Mesodermal cell (in vitro differentiated cells): ENCODE measurements around the gene LAMTOR5.
A peak's percentile ranks its signal among the peaks of the same experiment; 100 is the strongest.

Experiments
- H3K27ac ChIP-seq: 2 replicates; pipeline ENCODE4 v1.7.0; 2013; ENCODE audit warnings: mild to moderate bottlenecking, low read depth, low read length, moderate library complexity; ENCODE audit not compliant: severe bottlenecking
- H3K36me3 ChIP-seq: 2 replicates; pipeline ENCODE4 v1.7.1; 2013; ENCODE audit warnings: mild to moderate bottlenecking, low read length, moderate library complexity; ENCODE audit not compliant: control insufficient read depth, insufficient read depth
- H3K4me1 ChIP-seq: one replicate; pipeline ENCODE4 v1.7.1; 2013; ENCODE audit warnings: mild to moderate bottlenecking, low read length; ENCODE audit not compliant: insufficient read depth, control insufficient read depth, poor library complexity, severe bottlenecking
- H3K4me3 ChIP-seq: 2 replicates; pipeline ENCODE4 v1.7.0; 2013; ENCODE audit warnings: low read length, control low read depth, mild to moderate bottlenecking; ENCODE audit not compliant: insufficient read depth, poor library complexity, severe bottlenecking; ENCODE audit errors: extremely low read depth
- H3K9me3 ChIP-seq: 2 replicates; pipeline ENCODE4 v1.7.1; 2013; ENCODE audit warnings: mild to moderate bottlenecking, low read length, moderate library complexity; ENCODE audit not compliant: control insufficient read depth
- WGBS, 2 experiments: methylation state at CpG; one replicate each; pipeline ENCODE4 v1.1.5; 2013; ENCODE audit warnings: missing lambda C conversion rate in 2 of 2; ENCODE audit not compliant: insufficient coverage in 2 of 2; 5-methylcytosine and 5-hydroxymethylcytosine counted together

Gene LAMTOR5

GRCh38 chr1:110390096-110390495, 17.4 kb downstream of the LAMTOR5 start:
- H3K4me1 ChIP-seq = peaks cover 26% of the 10 kb centered on the region
- peak overlapping the region; percentile 74 for H3K27ac ChIP-seq
- peaks cover 18% of the 10 kb centered on the region for H3K36me3 ChIP-seq
- H3K4me3 ChIP-seq = no peak overlapping the region
- no peaks in the 10 kb centered on the region for H3K9me3 ChIP-seq
- WGBS, 2 experiments = 70 to 94% methylated on average over 3 of the region's 6 CpGs

GRCh38 chr1:110387048-110387754, 20.3 kb downstream of the LAMTOR5 start:
- no peak overlapping the region for H3K4me3 ChIP-seq
- H3K36me3 ChIP-seq = peaks cover 29% of the 10 kb centered on the region
- no peaks in the 10 kb centered on the region for H3K9me3 ChIP-seq
- no CpG with 5 or more reads among the region's 1 CpG for WGBS, 2 experiments
- peaks cover 17% of the 10 kb centered on the region for H3K4me1 ChIP-seq
- no peak overlapping the region for H3K27ac ChIP-seq

GRCh38 chr1:110385369-110385768, 22.1 kb downstream of the LAMTOR5 start:
- no CpG with 5 or more reads among the region's 1 CpG for WGBS, 2 experiments
- Histone ChIP-seq H3K4me3 (no peak overlapping the region), H3K27ac (no peak overlapping the region), H3K36me3 (peaks cover 34% of the 10 kb centered on the region), H3K9me3 (no peaks in the 10 kb centered on the region), H3K4me1 (peaks cover 5% of the 10 kb centered on the region)

- Histone ChIP-seq H3K9me3 (no peaks in the 10 kb centered on the region), H3K36me3 (peaks cover 34% of the 10 kb centered on the region), H3K4me3 (no peak overlapping the region), H3K4me1 (no peaks in the 10 kb centered on the region), H3K27ac (no peak overlapping the region)
- 95 to 100% methylated on average over 11 of the region's 19 CpGs for WGBS, 2 experiments
Measured at GRCh38 chr1:110384581-110385321, 22.7 kb downstream of the LAMTOR5 start.

- 100% methylated on average over 2 of the region's 5 CpGs for WGBS, 2 experiments
- Histone ChIP-seq H3K9me3 (no peaks in the 10 kb centered on the region), H3K36me3 (peaks cover 44% of the 10 kb centered on the region), H3K27ac (no peak overlapping the region), H3K4me1 (no peaks in the 10 kb centered on the region), H3K4me3 (no peak overlapping the region)
Measured at GRCh38 chr1:110383251-110383990, 24.1 kb downstream of the LAMTOR5 start.

GRCh38 chr1:110380672-110381283, 26.7 kb downstream of the LAMTOR5 start:
- H3K4me3 ChIP-seq = no peak overlapping the region
- no peak overlapping the region for H3K27ac ChIP-seq
- no peaks in the 10 kb centered on the region for H3K4me1 ChIP-seq
- H3K36me3 ChIP-seq = peaks cover 52% of the 10 kb centered on the region
- no peaks in the 10 kb centered on the region for H3K9me3 ChIP-seq
- 93 to 96% methylated on average over 4 to 7 of the region's 10 CpGs for WGBS, 2 experiments

- H3K4me3 ChIP-seq = no peak overlapping the region
- H3K36me3 ChIP-seq = peaks cover 69% of the 10 kb centered on the region
- no peaks in the 10 kb centered on the region for H3K9me3 ChIP-seq
- no peak overlapping the region for H3K27ac ChIP-seq
- WGBS, 2 experiments = no CpG with 5 or more reads among the region's 1 CpG
- H3K4me1 ChIP-seq = no peaks in the 10 kb centered on the region
Measured at GRCh38 chr1:110375490-110375889, 32.0 kb downstream of the LAMTOR5 start.

GRCh38 chr1:110370827-110371226, 36.7 kb downstream of the LAMTOR5 start:
- H3K9me3 ChIP-seq = no peaks in the 10 kb centered on the region
- WGBS, 2 experiments = no CpG with 5 or more reads among the region's 1 CpG
- H3K4me3 ChIP-seq = no peak overlapping the region
- no peak overlapping the region for H3K27ac ChIP-seq
- H3K4me1 ChIP-seq = no peaks in the 10 kb centered on the region
- peaks cover 55% of the 10 kb centered on the region for H3K36me3 ChIP-seq

- Histone ChIP-seq H3K36me3 (peaks cover 53% of the 10 kb centered on the region), H3K4me3 (no peak overlapping the region), H3K27ac (no peak overlapping the region), H3K9me3 (no peaks in the 10 kb centered on the region), H3K4me1 (no peaks in the 10 kb centered on the region)
- 100% methylated on average over 1 of the region's 3 CpGs for WGBS, 2 experiments
Measured at GRCh38 chr1:110364221-110364620, 43.3 kb downstream of the LAMTOR5 start.

GRCh38 chr1:110361856-110362255, 45.6 kb downstream of the LAMTOR5 start:
- Histone ChIP-seq H3K9me3 (no peaks in the 10 kb centered on the region), H3K36me3 (peaks cover 51% of the 10 kb centered on the region)

More at GRCh38 chr1:110361856-110362255, 45.6 kb downstream of the LAMTOR5 start:
- WGBS, 2 experiments = 100% methylated on average over 1 of the region's 1 CpG
- Histone ChIP-seq H3K27ac (no peak overlapping the region), H3K4me1 (no peaks in the 10 kb centered on the region), H3K4me3 (no peak overlapping the region)
